HG03439 (cell line): ENCODE results near the gene RPTOR.
"Not testable (repeated sequence)": the region's sequence is repeated elsewhere in the genome, so short reads cannot be mapped to it uniquely, and the experiment has no call there.

ENCODE experiments used
- ATAC-seq: cut with Tn5 transposase; IDR thresholded peaks from one replicate; pipeline ENCODE4 v1.9.1; 2021; ENCODE audit warnings: mild to moderate bottlenecking, moderate library complexity; ENCODE audit not compliant: unreplicated experiment

The RPTOR gene

DNA sequence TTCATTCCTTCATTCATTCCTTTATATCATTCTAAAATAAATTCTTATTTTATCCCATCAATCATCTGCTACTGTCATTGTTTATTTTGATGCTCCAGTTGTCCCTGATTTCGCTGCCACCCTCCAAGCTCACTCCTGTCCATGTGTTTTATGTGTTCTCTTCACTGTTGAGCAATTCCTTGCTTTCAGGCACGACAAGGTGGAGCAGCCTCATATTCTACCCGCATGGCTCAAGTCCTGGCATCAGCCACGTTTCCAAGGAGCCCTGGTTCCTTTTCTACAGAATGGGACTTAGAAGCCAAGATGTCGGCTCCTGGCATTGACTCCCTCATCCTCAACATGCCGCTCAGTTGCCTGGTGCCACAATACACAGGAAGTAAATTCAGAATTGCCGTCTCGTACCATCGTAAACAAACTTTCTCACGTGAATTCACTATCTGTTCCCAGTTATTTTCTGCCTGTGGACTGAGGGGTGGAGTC, 139.0 kb downstream of the RPTOR start:
- ATAC-seq, result no peak

DNA sequence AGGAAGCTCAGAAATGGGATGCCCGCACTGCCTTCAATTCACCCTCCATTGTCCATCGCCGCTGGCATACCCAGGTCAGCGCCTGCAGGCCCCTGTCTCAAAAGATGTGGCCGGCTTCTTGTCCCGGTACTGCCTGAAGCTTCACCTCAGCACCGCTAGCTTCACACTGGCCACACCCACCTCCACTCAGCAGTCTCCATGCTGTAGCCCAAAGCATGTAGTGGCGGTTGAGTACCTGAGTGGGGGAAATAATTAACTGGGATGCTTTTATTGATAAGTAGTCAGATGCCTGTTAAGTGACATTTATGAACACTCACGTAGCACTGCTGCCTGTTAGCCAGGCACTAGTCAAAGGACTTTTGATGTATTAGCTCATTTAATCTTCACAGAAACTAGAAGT, 143.2 kb downstream of the RPTOR start:
- ATAC-seq, result no peak

DNA sequence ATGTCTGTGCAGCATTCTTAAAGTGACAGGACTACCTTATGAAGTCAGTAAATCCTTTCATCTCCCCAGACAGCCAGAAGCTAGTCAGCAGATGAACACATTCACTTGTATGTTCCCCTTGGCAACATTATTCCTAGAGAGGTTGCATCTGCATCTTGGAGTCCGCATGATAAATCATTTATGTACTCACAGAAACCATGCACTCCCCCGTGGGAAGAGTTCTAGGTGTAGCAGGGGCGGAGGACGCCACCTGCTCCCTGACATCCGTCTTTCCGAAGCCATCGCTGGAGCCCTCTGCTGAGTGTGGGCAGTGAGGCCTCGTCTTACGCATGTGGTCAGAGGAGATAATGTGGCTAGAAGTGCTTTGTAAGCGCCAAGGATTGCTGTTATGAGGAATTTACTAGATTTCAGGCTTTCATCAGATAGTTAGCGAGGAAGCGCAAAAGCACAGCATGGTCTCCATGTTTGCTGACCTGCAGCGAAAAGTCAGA, 144.5 kb downstream of the RPTOR start:
- no peak for ATAC-seq

DNA sequence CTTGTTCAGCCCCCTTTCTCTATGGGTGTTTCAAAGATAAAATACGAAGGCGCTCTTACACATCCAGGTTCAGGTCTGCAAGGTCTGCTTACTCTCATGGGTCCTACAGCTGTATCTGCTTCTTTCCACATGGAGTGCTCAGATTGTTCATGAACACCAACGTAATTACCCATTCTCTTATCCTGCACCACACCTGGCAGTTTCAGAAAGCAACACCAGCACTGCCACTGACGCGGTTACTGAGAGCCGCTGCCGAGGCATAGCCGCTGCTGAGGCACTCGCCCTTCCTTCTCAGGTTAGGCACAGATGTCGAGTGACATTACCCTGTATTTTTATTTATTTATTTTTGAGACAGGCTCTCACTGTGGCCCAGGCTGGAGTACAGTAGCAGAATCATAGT, 147.1 kb downstream of the RPTOR start:
- ATAC-seq, result no peak

DNA sequence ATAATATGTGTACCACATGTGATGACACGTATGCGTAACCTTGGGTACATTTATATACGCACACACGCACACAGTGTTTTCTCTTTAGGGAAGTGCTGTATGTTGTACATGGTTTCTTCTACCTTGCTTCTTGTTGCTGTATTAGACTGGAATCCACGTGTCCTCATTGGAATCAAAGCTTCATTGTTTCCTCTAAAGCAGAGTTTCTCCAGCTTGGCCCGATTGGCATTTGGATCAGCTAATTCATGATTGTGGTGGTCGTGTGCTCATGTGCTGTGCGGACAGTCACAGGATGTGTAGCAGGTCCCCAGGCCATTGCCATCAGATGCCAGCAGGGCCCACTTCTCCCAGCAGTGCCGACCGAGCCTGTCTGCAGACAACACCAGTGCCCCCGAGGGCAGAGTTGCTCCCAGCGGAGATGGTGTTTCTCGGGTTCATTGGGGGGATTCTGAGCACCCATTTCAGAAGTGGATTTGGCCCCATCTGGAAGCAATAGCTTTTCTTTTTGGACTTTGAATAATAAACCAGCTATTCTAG, 148.4 kb downstream of the RPTOR start:
- no peak for ATAC-seq

DNA sequence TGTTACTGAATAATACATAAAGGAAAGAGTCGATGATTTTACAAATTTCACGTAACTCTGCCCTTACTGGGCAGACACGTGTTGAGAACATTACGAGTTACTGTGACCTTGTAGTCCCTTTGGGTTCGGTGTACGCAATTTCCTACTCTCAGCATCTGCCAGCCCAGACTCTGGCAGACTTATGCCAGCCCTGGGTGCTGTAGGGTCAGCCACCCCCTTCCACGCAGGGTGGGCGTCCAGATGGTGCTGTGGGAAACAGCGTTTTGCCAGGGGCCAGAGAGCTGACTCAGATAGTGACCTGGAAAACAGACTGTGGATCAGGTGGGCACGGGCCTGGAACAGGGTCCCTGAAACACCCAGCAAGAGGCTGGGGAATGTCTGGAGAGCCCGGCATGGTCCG, 148.9 kb downstream of the RPTOR start:
- no peak for ATAC-seq

DNA sequence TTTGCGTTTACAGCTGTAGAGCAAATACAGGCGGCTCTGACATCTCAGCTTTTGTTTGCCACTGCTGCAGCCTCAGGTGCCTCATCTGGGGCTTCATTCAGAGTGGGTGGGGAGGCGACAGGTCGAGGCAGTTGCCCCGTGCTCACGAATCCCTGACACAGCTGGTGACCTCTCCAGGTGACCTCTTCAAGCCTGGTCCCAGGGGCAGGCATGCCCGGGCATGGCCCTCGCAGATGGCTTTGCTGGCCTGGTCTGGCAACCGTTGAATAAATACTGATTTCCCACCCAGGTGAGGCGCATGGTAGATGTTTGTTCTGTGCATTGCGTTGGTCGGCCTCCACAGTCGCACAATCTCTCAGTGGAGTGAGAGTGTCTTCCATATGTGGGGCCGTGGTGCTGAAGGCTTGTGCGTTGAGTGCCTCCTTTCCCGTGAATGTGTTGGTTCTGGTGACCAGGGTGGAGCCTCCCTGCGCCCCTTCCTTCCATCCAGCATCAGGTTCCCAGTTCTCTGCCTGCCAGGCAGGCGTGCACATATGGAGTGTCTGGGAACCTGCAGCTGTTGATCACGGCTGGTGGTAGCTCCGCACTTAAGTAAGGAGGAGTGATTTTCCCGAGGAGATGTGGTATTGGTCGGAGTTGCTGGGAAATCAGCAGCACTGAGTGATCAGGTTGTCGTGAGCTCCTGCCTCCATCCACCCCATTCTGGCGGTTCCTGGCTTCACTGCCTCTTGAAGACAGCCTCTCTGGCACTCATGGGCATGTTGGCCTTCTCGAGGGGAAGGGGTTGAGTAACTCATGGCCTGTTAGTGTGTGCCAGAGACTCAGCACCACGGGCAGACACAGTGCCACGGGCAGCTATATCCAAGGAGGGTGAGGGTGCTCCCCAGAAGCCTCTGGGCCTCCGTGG, 149.7 kb downstream of the RPTOR start:
- ATAC-seq, result no peak

DNA sequence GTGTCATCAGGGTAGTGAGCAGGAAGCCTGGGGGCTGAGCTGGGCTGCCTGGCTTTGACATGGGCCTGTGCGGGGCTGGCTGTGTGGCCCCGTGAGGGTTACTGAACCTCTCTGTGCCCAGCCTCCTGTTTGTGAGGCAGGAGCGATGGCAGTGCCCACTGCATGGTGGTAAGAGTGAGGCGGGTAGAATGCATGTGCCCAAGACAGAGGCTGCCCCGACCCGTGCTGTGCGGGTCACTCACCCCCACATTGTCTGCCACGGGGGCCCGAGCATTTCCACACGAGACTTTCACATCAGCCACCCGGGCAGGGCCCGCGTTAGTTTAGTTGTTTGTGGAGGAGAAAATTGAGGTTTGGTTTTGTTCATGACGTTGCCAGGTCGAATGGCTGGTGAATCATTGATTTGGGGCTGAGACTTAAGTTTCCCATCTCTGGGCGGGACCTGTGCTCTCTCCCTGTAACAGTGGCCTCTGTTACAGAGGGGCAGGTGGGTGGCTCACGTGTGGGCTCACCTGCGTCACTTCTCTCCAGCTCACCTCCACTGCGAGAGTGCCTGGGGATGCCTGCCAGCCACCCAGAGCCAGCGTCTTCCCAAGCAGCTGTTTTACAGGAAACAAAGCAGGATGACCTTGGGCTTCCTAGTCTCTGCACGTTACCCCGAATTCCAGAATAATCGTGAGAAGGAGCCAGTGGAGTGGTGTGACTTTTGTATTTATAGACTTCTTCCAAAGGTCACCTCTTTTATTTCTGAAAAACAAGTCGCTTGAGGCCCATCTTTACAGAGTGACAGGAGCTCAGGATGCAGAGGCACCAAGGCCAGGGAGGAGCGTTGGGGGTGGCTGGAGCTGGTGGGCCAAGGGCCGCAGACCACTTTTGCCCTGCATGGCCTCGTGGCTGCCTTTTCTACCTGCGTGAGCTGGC, 150.6 kb downstream of the RPTOR start:
- no peak for ATAC-seq

DNA sequence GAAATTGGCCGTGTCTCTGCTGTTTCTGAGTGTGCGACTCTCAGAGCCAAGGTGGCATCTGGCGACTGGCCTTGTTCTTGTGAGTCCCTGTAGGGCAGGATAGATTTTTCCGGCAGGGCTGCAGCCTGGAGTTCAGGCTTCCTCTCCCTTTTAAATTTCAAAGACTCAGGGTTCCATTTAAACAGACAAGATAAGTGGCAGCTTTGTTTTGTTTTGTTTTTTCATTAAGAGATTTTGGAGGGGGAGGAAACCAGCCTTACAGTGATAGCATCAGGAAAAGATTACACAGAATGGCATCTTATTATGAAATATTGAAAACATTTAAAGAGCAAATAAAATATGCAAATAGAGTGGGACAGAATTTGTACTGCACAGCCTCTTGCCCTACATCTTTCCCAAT, 151.3 kb downstream of the RPTOR start:
- ATAC-seq, result no peak

DNA sequence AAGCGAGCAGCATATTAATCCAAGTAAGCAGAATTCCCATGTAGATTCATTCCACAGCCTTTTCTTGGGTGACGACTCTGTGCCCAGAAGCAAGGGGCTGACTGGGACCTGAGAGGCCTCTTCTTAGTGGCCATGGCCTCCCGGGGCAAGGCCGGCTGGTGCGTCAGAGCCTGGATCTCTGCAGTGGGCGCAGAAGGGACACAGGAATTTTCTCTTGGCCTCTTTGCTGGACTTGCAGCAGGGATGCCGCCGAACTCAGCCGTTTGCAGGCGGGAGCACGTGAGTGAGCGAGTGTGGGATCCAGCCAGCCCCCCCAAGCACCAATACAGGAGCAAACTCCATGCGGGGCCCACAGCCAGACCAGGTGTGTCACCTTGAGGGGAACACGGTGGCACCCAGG, 151.8 kb downstream of the RPTOR start:
- no peak for ATAC-seq

DNA sequence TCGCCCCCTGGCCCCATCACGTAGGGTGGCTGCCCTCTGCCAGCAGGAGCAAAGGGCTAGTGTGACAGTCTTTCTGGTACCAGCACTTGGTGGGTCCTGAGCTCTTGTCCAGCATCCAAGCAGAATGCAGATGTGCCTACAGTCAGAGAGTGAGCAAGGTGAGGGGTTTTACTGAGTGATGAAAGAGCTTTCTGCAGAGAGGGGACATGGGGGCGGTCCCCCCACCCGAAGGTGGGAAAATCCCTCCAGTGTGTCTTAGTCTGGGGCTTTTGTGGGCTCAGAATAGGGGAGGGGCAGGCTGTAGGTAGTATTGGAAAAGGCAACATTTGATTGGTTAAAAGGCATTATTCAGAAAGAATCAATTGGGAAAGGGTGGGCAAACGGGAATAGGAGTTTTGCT, 152.3 kb downstream of the RPTOR start:
- no peak for ATAC-seq

DNA sequence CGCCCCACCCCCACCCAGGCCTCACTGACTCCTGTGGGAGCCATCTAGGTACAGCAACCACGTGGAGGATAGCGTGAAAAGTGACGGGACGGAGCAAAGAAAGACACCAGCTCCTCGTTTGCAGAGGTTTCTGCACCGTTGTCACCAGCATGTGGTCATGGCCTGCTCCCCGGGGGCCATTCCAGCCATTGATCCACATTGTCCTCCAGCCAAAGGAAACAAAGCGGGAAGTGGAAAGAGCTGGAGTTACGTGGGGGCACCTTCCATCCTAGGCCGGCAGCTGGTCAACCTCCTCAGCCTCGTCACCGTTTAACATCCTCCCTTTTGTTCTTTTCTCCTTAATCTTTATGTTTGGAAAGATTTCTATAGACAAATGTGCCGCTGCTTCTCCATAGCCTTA, 153.7 kb downstream of the RPTOR start:
- ATAC-seq, result no peak

DNA sequence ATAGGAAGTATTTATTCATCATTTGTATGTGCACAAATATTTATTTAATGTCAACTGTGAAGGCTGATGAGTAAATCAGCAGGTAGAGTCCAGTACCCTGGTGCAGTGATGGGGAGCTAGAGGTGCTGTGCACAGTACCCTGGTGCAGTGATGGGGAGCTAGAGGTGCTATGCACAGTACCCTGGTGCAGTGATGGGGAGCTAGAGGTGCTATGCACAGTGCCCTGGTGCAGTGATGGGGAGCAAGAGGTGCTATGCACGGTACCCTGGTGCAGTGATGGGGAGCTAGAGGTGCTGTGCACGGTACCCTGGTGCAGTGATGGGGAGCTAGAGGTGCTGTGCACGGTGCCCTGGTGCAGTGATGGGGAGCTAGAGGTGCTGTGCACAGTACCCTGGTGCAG, 154.6 kb downstream of the RPTOR start:
- not testable (repeated sequence) for ATAC-seq

DNA sequence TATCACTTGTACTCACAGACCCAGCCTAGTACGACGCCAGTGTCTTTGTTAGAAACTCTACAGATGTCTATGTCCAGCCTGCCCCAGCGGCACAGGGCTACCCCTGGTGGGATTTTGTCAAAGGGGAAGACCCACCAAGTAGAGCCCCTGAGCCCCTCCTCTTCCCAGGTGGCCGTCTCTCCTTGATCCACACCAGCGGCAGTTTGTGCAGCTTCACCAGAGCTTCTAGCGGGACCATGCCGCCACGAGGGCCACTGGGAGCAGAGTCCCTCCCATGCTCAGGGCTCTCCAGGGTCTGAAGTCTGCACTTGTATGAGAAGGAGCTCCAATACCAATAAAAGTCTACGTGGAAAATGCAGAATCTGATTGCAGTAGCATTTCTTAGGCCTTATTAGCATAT, 157.1 kb downstream of the RPTOR start:
- no peak for ATAC-seq

DNA sequence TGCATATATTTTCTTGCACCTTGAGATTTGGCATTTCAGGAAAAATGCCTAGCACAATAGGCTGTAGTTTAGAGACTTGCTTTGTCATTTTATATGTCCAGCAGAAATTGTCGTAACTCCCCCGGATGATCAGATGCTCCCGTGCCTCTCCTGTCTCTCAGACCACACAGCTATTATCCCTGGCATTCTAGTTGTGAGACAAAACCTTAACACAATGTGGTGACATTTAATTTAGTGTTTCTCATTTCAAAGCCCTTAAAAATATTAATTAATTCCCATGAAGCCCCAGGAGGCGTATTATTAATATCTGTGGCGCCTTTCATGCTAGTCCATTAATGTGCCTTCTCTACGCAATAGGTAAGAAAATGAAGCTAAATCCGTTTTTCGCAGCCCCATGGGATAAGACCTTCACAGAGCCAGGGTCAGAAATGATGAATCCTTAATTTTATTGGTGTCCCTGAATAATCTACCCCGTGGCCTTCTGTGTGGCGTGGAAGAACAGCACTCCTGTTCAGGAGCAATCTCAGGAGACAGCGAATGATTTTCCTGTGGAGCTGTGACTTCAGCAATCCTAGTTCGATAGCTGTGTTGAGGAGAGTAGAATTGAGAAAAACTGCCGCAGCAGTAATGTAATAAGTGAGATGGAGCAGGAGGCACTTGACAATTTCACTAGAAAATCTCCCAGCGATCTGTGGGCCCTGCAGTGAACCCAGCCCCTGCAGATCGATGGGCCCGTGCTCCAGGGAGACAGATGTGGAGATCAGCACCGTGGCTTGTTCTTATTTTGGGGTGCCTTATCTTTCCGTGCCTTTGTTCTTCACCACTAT, 157.9 kb downstream of the RPTOR start:
- no peak for ATAC-seq

DNA sequence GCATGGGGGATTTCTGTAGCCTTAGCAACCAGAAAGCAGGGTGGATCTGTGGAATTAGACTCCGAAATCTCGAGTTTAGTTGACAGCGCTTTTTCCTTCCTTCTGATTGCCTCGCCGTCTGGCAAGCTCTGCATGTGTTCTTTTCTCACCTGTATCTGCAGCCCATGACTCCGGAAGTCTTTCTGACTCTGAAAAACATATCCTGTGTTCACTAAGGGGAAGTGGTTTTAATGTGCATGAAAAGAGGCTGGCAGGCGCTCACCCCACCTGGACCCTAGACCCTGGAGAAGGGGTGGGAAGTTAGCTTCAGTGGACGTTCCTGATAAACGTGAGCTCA, 158.5 kb downstream of the RPTOR start:
- ATAC-seq, result no peak

DNA sequence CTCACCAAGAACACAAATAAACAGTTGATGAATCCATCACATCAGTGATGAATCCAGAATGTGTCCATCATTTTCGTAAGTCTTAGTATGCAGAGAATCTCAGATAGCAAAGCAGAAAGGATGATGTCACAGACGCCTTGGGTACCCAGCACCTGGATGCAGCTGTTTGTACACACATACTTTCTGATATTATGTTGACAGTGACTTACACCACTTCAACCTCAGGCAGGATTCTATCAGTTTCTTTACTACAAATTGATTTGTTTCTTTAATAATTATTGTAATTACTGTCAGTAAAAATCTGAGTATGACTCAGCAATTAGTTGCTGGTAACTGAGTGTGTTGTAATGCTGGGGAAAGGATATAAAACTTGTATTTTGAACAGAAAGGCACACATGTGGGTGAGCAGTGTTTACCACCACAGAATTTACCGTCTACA, 159.8 kb downstream of the RPTOR start:
- no peak for ATAC-seq

DNA sequence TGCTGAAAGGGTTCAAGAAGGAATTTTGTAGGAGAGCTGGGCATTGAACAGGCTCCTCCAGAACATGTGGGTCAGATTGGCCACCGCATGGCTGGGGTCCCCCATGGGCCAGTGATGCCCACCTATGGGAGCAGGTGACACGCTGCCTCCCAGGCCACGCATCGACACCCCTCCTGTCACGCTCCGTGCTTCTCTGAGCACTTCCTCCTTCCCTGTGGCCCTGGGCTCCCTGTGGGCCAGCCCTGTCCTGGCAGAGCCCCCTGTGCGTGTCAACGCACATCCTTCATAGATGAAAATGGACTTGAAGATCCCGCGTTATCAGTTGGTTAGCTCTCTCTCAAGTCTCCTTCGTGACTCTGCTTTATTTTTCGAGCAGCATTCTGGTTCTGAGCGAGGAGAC, 160.3 kb downstream of the RPTOR start:
- ATAC-seq, result no peak

DNA sequence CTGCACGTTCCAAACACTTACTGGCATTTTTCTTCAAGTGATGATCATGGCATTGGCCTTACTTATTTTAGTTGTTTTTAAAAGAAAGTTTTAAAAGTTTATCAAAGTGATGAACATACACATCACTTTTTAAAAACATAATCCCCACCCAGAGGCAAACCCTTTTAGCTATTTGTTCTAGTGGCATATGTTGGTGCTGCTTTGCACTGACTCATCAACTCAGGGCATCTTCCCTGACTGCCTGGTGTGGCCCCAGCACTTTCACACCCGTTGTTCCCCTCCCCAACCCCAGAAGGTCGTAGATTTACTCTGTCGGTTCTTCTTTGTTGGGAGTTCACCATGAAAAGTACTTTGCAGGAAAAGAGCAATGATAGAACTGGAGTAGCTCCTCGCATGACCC, 161.3 kb downstream of the RPTOR start:
- ATAC-seq, result no peak

DNA sequence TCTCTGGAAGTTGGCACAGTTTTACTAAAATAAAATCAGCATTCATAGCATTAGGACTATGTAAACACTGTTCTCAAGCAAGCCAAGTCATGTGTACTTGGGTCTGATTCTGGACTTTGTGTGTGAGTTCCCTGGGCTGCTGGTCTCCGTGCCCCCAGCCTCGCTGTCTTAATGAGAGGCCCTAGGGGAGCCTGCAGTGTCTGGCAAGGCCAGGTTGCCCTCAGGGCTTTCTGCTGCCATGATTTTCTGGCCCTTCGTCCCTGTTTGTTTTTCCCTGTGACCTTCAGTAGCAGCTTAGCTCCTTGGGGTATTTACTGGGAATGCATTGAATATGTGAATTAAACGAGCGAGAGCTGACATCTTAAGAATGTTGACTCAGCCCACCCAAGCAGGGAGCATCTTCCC, 161.8 kb downstream of the RPTOR start:
- no peak for ATAC-seq

DNA sequence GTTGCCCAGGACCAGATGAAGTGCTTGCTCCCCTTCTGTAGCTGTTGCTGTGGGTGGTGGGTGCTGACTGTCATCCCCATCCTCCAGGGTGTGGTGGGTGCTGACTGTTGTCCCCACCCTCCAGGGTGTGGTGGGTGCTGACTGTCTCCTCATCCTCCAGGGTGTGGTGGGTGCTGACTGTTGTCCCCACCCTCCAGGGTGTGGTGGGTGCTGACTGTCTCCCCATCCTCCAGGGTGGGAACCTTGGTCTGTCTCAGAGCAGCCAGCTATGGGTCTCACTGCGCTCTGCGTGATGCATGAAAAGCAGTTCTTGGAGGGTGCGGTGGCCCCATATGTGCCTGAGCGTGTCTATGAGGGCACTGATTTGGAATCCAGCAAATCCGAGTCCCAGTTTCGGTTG, 163.8 kb downstream of the RPTOR start:
- no peak for ATAC-seq
